Muscle of leg (tissue), 11 donors: ENCODE results near the gene CCR2. TPM values are rescaled to one million over a fixed set of nuclear protein-coding genes. Genes with fewer than 3 reads are reported as not detected.

Experiments used
- DNase-seq: peaks from one replicate; pipeline ENCODE4 v3.0.0; 2013
- H3K27ac ChIP-seq: one replicate; pipeline ENCODE4 v1.5.1; 2013; ENCODE audit warnings: mild to moderate bottlenecking, low read length, control low read depth
- H3K27me3 ChIP-seq: one replicate; pipeline ENCODE4 v1.6.1; 2013; ENCODE audit warnings: low read length; ENCODE audit not compliant: control insufficient read depth, insufficient read depth
- H3K36me3 ChIP-seq: one replicate; pipeline ENCODE4 v1.6.1; 2013; ENCODE audit warnings: low read length; ENCODE audit not compliant: control insufficient read depth, insufficient read depth
- H3K4me1 ChIP-seq: one replicate; pipeline ENCODE4 v1.6.1; 2013; ENCODE audit warnings: low read length; ENCODE audit not compliant: control insufficient read depth, insufficient read depth
- H3K4me3 ChIP-seq: one replicate; pipeline ENCODE4 v1.5.1; 2013; ENCODE audit warnings: low read length, control low read depth
- H3K9me3 ChIP-seq: replicated peaks from 2 replicates; pipeline ENCODE4 v1.6.1; 2013; ENCODE audit warnings: low read depth, low read length; ENCODE audit not compliant: control insufficient read depth
- WGBS: methylation state at CpG from one replicate; pipeline ENCODE4 v1.1.5; 2013; ENCODE audit warnings: missing lambda C conversion rate; ENCODE audit not compliant: insufficient coverage; 5-methylcytosine and 5-hydroxymethylcytosine counted together
- polyA plus RNA-seq, 8 donors: library from polyadenylated mRNA; unstranded; fragments of 120-200 nt; gene quantifications; one replicate each; pipeline versions ENCODE4 v1.2.1 to v1.2.3, GENCODE V29; 2013; ENCODE audit warnings: inconsistent platforms in 1 of 8, low replicate concordance in 1 of 8; ENCODE audit not compliant: insufficient read length in 8 of 8, insufficient read depth in 1 of 8
- total RNA-seq: library from RNA; stranded (reverse); fragments of 120-200 nt; gene quantifications from one replicate; pipeline ENCODE4 v1.2.4, GENCODE V29; 2013

Gene CCR2
- total and polyA plus RNA-seq, 9 donors: 0.35 to 1.7 (median 0.76) TPM

- Histone ChIP-seq H3K9me3 (no peaks in the 10 kb centered on the region), H3K27ac (no peak overlapping the region), H3K27me3 (peaks cover 14% of the 10 kb centered on the region), H3K4me1 (peaks cover under 1% of the 10 kb centered on the region), H3K36me3 (no peaks in the 10 kb centered on the region), H3K4me3 (no peak overlapping the region)
- DNase-seq: no peak
- 100% methylated on average over 1 of the region's 5 CpGs for WGBS
Observed at GRCh38 chr3:46365737-46366524, 12.0 kb downstream of the CCR2 start.

- DNase-seq: no peak
- Histone ChIP-seq H3K4me3 (no peak overlapping the region), H3K36me3 (no peaks in the 10 kb centered on the region), H3K27ac (no peak overlapping the region), H3K4me1 (no peaks in the 10 kb centered on the region), H3K27me3 (peaks cover 10% of the 10 kb centered on the region), H3K9me3 (no peaks in the 10 kb centered on the region)
- WGBS: 80% methylated on average over 3 of the region's 5 CpGs
Observed at GRCh38 chr3:46367811-46368210, 13.9 kb downstream of the CCR2 start.

GRCh38 chr3:46368569-46368968, 14.7 kb downstream of the CCR2 start:
- H3K4me1 ChIP-seq: no peaks in the 10 kb centered on the region

GRCh38 chr3:46369151-46369550, 15.2 kb downstream of the CCR2 start:
- Histone ChIP-seq H3K27me3 (peaks cover 13% of the 10 kb centered on the region), H3K36me3 (no peaks in the 10 kb centered on the region), H3K27ac (peak overlapping the region; percentile 42), H3K4me1 (no peaks in the 10 kb centered on the region), H3K9me3 (no peaks in the 10 kb centered on the region), H3K4me3 (no peak overlapping the region)
- DNase-seq: no peak
- WGBS: 53% methylated on average over 2 of the region's 4 CpGs

More at GRCh38 chr3:46368569-46368968, 14.7 kb downstream of the CCR2 start:
- Histone ChIP-seq H3K27me3 (peaks cover 11% of the 10 kb centered on the region), H3K27ac (no peak overlapping the region), H3K9me3 (no peaks in the 10 kb centered on the region), H3K36me3 (no peaks in the 10 kb centered on the region), H3K4me3 (no peak overlapping the region)
- WGBS: 60% methylated on average over 2 of the region's 7 CpGs
- peak; percentile 73 for DNase-seq

GRCh38 chr3:46369675-46370132, 15.8 kb downstream of the CCR2 start:
- 50% methylated on average over 1 of the region's 6 CpGs for WGBS
- H3K27ac ChIP-seq: peak overlapping the region; percentile 42
- no peak for DNase-seq
- H3K9me3 ChIP-seq: no peaks in the 10 kb centered on the region
- H3K27me3 ChIP-seq: peaks cover 18% of the 10 kb centered on the region
- H3K4me1 ChIP-seq: no peaks in the 10 kb centered on the region
- no peaks in the 10 kb centered on the region for H3K36me3 ChIP-seq
- H3K4me3 ChIP-seq: no peak overlapping the region

GRCh38 chr3:46370839-46371518, 17.1 kb downstream of the CCR2 start, which contains the start of gene CCR5:
Gene CCR5 (plus strand): TSS chr3:46370946. CDS start chr3:46372903, 1,957 bp downstream.
- no peak for DNase-seq
- no peaks in the 10 kb centered on the region for H3K36me3 ChIP-seq
- H3K4me1 ChIP-seq: no peaks in the 10 kb centered on the region
- H3K4me3 ChIP-seq: peak within 1 kb of the TSS; percentile 15
- no peaks in the 10 kb centered on the region for H3K9me3 ChIP-seq
- peak within 1 kb of the TSS; percentile 42 for H3K27ac ChIP-seq
- peaks cover 17% of the 10 kb centered on the region for H3K27me3 ChIP-seq
- WGBS: 80% methylated on average over 1 of the region's 5 CpGs

GRCh38 chr3:46371519-46372340, 17.8 kb downstream of the CCR2 start:
- DNase-seq: no peak
- no peak overlapping the region for H3K27ac ChIP-seq
- peaks cover 19% of the 10 kb centered on the region for H3K27me3 ChIP-seq
- no peaks in the 10 kb centered on the region for H3K36me3 ChIP-seq
- no peaks in the 10 kb centered on the region for H3K9me3 ChIP-seq
- no peaks in the 10 kb centered on the region for H3K4me1 ChIP-seq
- H3K4me3 ChIP-seq: no peak overlapping the region
- WGBS: 89% methylated on average over 4 of the region's 10 CpGs

GRCh38 chr3:46372492-46373359, 18.8 kb downstream of the CCR2 start:
- Histone ChIP-seq H3K27me3 (peaks cover 23% of the 10 kb centered on the region), H3K4me1 (no peaks in the 10 kb centered on the region), H3K27ac (no peak overlapping the region), H3K4me3 (no peak overlapping the region), H3K36me3 (no peaks in the 10 kb centered on the region), H3K9me3 (no peaks in the 10 kb centered on the region)
- no peak for DNase-seq
- WGBS: 81% methylated on average over 4 of the region's 9 CpGs

- peaks cover 17% of the 10 kb centered on the region for H3K27me3 ChIP-seq
- no peak overlapping the region for H3K4me3 ChIP-seq
- 74% methylated on average over 3 of the region's 3 CpGs for WGBS
- H3K36me3 ChIP-seq: no peaks in the 10 kb centered on the region
- no peaks in the 10 kb centered on the region for H3K4me1 ChIP-seq
- no peaks in the 10 kb centered on the region for H3K9me3 ChIP-seq
- DNase-seq: no peak
- H3K27ac ChIP-seq: no peak overlapping the region
Observed at GRCh38 chr3:46374755-46375154, 20.8 kb downstream of the CCR2 start.
